ENCODE measurements around the gene PHLPP1.

DNA sequence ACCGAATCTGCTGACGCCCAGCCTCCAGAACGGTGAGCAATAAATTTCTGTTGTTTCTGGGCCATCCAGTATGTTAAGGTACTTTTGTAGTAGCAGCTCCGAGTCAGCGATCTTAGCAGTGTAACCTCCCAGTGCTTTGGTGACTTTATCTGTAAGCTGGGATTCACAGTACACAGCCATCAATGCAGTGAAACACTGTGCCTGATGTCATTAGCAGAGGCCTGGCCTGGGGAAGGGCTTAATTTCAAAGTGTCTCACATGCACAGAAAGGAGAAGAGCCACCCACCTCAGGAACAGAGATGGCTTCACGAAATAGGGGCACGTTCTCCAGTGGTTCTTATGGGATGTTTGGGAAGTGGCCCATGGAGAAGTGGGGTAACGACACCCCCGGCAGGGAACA is 281.2 kb downstream of the PHLPP1 start:
- TF ChIP-seq MAZ (IDR thresholded peaks at IDR 0.05; ENCODE audit: borderline replicate concordance, low read depth, low read length) (no peak), POLR2A (IDR thresholded peaks at IDR 0.05; ENCODE audit: low read depth, low read length) (no peak), NFE2L2 (IDR thresholded peaks at IDR 0.05; ENCODE audit: low read depth, low read length) (no peak), RAD21 (IDR thresholded peaks at IDR 0.05; ENCODE audit: low read length) (no peak)
- TF ChIP-seq, protein P1, sequence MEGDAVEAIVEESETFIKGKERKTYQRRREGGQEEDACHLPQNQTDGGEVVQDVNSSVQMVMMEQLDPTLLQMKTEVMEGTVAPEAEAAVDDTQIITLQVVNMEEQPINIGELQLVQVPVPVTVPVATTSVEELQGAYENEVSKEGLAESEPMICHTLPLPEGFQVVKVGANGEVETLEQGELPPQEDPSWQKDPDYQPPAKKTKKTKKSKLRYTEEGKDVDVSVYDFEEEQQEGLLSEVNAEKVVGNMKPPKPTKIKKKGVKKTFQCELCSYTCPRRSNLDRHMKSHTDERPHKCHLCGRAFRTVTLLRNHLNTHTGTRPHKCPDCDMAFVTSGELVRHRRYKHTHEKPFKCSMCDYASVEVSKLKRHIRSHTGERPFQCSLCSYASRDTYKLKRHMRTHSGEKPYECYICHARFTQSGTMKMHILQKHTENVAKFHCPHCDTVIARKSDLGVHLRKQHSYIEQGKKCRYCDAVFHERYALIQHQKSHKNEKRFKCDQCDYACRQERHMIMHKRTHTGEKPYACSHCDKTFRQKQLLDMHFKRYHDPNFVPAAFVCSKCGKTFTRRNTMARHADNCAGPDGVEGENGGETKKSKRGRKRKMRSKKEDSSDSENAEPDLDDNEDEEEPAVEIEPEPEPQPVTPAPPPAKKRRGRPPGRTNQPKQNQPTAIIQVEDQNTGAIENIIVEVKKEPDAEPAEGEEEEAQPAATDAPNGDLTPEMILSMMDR (conservative IDR thresholded peaks at IDR 0.05; ENCODE audit: low read depth, low read length): no peak

Data from IMR-90 (cell line).